Right atrium auricular region (tissue), 2 donors: ENCODE results near the gene CDK6. TPM values are rescaled to one million over a fixed set of nuclear protein-coding genes. Genes with fewer than 3 reads are reported as not detected.

Experiments used
- DNase-seq: peaks from one replicate; pipeline ENCODE4 v3.0.0-alpha.2; 2019; ENCODE audit warnings: low spot score
- H3K27ac ChIP-seq, 2 donors: fragments of 200-600 bp; sonication (generic); 1 replicate in 1 of 2; 2 replicates in 1 of 2; pipeline ENCODE4 v1.5.1; 2016 to 2019
- H3K27me3 ChIP-seq, 2 donors: fragments of 200-600 bp; sonication (generic); one replicate each; pipeline versions ENCODE4 v1.5.1 to v1.6.0; 2017 to 2019
- H3K36me3 ChIP-seq: fragments of 200-600 bp; sonication (generic); one replicate; pipeline ENCODE4 v1.5.1; 2016
- H3K4me1 ChIP-seq, 2 donors: fragments of 200-600 bp; sonication (generic); one replicate each; pipeline versions ENCODE4 v1.5.1 to v1.6.0; 2017 to 2019
- H3K4me3 ChIP-seq, 2 donors: fragments of 200-600 bp; sonication (generic); 1 replicate in 1 of 2; 2 replicates in 1 of 2; pipeline ENCODE4 v1.5.1; 2017 to 2019; ENCODE audit warnings: mild to moderate bottlenecking in 1 of 2, moderate library complexity in 1 of 2
- H3K9me3 ChIP-seq, 2 donors: fragments of 200-600 bp; sonication (generic); one replicate each; pipeline ENCODE4 v1.5.1; 2019
- total RNA-seq, 2 donors: library from RNA; depleted of rRNA; stranded (reverse); fragments of >200 nt; gene quantifications; one replicate each; pipeline ENCODE4 v1.1.0, GENCODE V29; 2016
- TF ChIP-seq, protein P1 (sequence below), 2 donors: fragments of 200-600 bp; sonication (generic); IDR thresholded peaks; one replicate each; pipeline ENCODE4 v1.5.1; 2019; ENCODE audit warnings: antibody characterized with exemption in 2 of 2

The CDK6 gene
- total RNA-seq, 2 donors from 2014 or later, result 10.6 to 12.4 TPM

DNA sequence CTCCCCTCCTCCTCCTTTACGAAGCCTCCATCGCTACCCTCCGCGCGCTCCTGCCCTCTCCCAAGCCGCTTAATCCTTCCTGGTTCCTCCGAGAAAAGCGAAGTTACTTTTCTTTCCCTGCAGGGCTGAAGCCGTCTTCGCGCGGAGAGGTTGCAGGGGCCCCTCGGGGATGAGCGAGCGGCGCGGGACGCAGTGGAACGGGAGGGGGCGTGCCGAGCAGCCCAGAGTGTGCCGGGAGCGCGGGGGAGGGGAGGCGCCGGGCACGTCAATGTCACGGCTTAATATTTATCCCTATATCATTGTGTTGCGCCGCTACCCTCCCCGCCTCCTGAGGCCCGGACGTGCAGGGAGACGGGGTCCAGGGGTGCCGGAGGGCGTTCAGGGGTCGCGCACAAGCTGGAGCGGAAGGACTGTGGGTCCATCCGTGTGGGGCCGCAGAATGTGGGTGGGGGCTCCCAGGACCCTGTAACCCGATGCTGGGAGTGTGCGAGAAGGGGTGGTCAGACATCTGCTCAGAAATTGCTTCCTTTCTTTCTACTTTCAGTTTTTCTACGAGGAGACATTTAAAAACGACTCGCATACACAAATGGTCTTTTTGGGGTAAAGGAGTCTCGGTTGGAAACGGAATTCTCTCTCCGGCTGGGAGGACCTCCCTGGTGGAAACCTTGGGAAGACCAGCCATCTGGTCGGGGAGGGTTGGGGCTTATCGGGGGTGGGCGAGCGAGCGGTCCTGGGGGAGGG lies 2.4 kb downstream of the CDK6 start:
- peak overlapping the region; percentile 84 to 86 for H3K4me3 ChIP-seq
- no peaks in the 10 kb centered on the region for H3K27me3 ChIP-seq
- TF ChIP-seq, protein P1, sequence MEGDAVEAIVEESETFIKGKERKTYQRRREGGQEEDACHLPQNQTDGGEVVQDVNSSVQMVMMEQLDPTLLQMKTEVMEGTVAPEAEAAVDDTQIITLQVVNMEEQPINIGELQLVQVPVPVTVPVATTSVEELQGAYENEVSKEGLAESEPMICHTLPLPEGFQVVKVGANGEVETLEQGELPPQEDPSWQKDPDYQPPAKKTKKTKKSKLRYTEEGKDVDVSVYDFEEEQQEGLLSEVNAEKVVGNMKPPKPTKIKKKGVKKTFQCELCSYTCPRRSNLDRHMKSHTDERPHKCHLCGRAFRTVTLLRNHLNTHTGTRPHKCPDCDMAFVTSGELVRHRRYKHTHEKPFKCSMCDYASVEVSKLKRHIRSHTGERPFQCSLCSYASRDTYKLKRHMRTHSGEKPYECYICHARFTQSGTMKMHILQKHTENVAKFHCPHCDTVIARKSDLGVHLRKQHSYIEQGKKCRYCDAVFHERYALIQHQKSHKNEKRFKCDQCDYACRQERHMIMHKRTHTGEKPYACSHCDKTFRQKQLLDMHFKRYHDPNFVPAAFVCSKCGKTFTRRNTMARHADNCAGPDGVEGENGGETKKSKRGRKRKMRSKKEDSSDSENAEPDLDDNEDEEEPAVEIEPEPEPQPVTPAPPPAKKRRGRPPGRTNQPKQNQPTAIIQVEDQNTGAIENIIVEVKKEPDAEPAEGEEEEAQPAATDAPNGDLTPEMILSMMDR (IDR thresholded peaks at IDR 0.05), result peak in 1 of 2 donors; percentile 48
- H3K36me3 ChIP-seq, result no peaks in the 10 kb centered on the region
- no peaks in the 10 kb centered on the region for H3K9me3 ChIP-seq
- H3K4me1 ChIP-seq, result peaks cover 0 to 28% of the 10 kb centered on the region in 2 donors
- DNase-seq, result peak; percentile 80
- H3K27ac ChIP-seq, result peak overlapping the region; percentile 95

DNA sequence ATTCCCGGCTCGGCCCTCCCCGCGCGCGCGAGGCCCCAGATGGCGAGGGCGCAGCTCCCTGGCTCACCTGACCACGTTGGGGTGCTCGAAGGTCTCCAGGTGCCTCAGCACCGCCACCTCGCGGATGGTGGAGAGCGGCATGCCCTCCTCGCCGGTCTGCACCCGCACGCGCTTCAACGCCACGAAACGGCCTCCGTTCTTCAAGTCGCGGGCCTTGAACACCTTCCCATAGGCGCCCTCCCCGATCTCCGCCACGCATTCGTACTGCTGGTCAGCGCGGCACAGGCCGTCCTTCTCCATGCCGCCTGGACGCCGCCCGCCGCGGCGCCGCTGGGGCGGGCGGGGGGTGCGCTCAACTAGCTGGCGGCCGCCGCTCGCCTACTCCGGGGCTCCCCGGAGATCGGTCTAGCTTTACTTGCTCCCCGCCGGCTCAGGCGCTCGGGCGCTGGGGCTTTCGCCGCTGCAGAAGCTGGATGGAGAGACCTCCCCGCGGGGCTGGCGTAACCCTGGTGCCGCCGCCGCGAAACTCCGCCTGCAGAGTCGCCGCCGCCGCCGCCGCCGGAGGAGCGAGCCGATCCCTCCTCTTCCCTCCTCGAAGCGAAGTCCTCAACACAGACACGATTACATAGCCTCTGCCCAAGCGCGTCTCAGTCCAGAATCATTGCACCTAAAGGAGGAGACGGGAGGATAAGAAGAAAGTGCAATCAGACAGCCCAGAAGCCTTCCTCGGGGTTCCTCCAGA lies 3.2 kb downstream of the CDK6 start:
- TF ChIP-seq, protein P1 (IDR thresholded peaks at IDR 0.05), result peak; percentile 72 to 96
- peak; percentile 77 for DNase-seq
- no peaks in the 10 kb centered on the region for H3K36me3 ChIP-seq
- H3K27ac ChIP-seq, result peak overlapping the region; percentile 95
- no peaks in the 10 kb centered on the region for H3K27me3 ChIP-seq
- H3K9me3 ChIP-seq, result no peaks in the 10 kb centered on the region
- H3K4me3 ChIP-seq, result peak overlapping the region; percentile 84 to 86
- H3K4me1 ChIP-seq, result peaks cover 0 to 29% of the 10 kb centered on the region in 2 donors

DNA sequence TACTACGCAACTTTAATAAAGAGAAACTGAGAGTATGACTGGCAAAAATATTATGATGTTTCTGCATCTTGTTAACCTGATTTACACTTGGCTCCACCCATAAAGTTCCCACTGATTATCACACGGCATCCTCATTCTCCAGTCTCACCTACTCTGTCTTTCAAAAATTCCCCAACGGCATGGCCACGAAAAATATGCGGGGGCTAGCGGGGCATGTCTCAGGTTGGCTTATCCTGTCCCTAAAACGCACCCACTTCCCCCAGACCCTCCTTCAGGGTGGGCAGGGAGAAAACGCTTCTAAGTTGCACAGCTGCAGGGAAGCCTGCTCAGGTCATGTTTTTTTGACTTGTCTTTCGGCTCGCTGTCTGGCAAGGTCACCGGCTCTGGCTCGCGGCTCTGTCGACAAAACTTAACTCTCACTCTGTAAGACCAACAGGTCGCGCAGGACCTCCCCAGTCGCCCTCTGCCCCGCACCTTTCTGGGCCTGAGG lies 3.8 kb downstream of the CDK6 start:
- H3K27me3 ChIP-seq, result no peaks in the 10 kb centered on the region
- peak overlapping the region; percentile 84 to 86 for H3K4me3 ChIP-seq
- no peaks in the 10 kb centered on the region for H3K36me3 ChIP-seq
- TF ChIP-seq, protein P1 (IDR thresholded peaks at IDR 0.05), result no peak
- H3K4me1 ChIP-seq, result peaks cover 0 to 35% of the 10 kb centered on the region in 2 donors
- DNase-seq, result no peak
- no peaks in the 10 kb centered on the region for H3K9me3 ChIP-seq
- peak overlapping the region; percentile 95 for H3K27ac ChIP-seq

DNA sequence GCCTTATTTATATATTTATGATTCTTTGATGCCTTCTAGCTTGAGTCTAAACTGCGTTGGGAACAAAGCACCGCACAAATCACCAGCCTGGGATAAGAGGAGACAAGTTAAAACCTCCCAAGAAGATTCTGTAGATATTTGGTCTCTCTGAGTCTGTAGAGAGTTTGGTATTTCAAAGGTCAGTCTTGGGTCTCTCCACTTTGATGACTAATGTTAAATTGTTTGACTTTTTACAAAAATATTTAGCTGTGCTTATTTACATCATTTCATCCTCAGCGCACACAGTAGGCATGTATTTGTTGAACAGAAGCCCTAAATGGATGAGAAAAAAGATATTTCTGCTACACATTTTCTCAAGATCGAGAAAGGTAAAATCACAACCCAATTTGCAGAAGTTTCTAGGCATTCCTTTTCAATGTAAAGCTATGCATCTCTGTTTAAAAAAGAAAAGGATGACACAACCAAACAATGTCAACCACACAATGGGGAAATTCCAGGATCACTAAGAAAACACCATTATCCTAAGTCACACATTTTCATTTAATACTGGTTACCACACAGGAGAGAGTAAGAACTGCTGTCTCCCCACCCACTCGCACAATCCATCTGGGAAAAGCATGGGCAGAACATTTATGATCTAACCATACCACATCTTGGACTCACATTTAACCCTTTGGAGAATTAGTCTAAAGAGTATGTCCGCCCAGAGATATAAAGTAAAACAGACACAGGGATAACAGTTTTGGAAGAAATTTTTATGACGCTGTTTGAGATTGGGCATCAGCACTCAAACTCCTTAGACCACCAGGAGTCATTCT lies 4.4 kb downstream of the CDK6 start:
- H3K27ac ChIP-seq, result peak overlapping the region; percentile 95
- H3K4me1 ChIP-seq, result peaks cover 0 to 42% of the 10 kb centered on the region in 2 donors
- TF ChIP-seq, protein P1 (IDR thresholded peaks at IDR 0.05), result no peak

DNA sequence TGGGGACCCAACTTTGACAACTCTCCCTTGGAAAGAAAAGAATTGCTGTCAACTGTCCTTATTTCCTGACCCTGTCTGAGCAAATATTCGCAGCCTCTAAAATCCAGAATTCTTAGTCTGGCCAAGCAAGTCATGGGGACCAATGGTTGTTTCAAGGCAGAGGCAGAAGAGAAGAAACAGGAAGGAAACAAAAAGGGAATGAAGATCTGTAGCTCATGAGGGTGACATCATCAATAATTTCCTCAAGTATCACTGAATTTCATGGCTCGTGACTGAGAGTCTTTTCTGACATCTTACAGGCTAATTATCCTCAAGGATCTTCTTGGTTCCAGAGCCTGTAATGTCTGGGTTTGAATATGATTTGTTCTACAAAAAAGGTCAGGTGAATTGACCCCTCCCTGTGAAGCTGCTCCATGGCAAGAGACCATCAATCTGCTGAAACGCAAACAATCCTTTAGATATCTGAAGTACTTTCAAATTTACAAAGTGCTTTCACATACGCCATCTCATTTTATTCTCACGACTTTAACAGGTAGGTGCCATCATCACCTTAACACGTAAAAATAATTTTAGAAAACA lies 5.8 kb downstream of the CDK6 start:
- Histone ChIP-seq H3K4me3 (no peak overlapping the region), H3K4me1 (peaks cover 0 to 55% of the 10 kb centered on the region in 2 donors), H3K27me3 (no peaks in the 10 kb centered on the region), H3K27ac (no peak overlapping the region), H3K9me3 (no peaks in the 10 kb centered on the region), H3K36me3 (no peaks in the 10 kb centered on the region)
- TF ChIP-seq, protein P1 (IDR thresholded peaks at IDR 0.05), result no peak
- no peak for DNase-seq

More for the DNA sequence above, 4.4 kb downstream of the CDK6 start:
- H3K4me3 ChIP-seq, result peak overlapping the region; percentile 84 to 86
- no peaks in the 10 kb centered on the region for H3K27me3 ChIP-seq
- H3K36me3 ChIP-seq, result no peaks in the 10 kb centered on the region
- no peaks in the 10 kb centered on the region for H3K9me3 ChIP-seq
- DNase-seq, result no peak
